ENCODE measurements around the gene EDEM2.
A peak's percentile ranks its signal among the peaks of the same experiment; 100 is the strongest.
"Not testable (repeated sequence)": the region's sequence is repeated elsewhere in the genome, so short reads cannot be mapped to it uniquely, and the experiment has no call there.

Gene EDEM2

GRCh38 chr20:35187584-35188190 lies 40.6 kb upstream of the EDEM2 start:
- no peak for DNase-seq (ENCODE audit: low read depth, low spot score)
- no peak overlapping the region for H3K4me3 ChIP-seq (ENCODE audit: low read depth, low read length)
- no peak for TF ChIP-seq CTCF (IDR thresholded peaks at IDR 0.05; ENCODE audit: low read depth, low read length)
- in situ Hi-C loops (cut with HindIII; ENCODE audit: low sequenced_read_pairs), result no loop called here

GRCh38 chr20:35186691-35187289 lies 39.7 kb upstream of the EDEM2 start:
- H3K4me3 ChIP-seq (ENCODE audit: low read depth, low read length); in situ Hi-C loops (cut with HindIII; ENCODE audit: low sequenced_read_pairs); DNase-seq (ENCODE audit: low read depth, low spot score): not testable (repeated sequence)

- in situ Hi-C loops (cut with HindIII; ENCODE audit: low sequenced_read_pairs), result no loop called here
- H3K4me3 ChIP-seq (ENCODE audit: low read depth, low read length), result no peak overlapping the region
- TF ChIP-seq CTCF (IDR thresholded peaks at IDR 0.05; ENCODE audit: low read depth, low read length), result no peak
- peak; percentile 50 for DNase-seq (ENCODE audit: low read depth, low spot score)
Measured at GRCh38 chr20:35181731-35182130, 34.6 kb upstream of the EDEM2 start.

GRCh38 chr20:35180266-35180665 lies 33.1 kb upstream of the EDEM2 start:
- DNase-seq (ENCODE audit: low read depth, low spot score), result no peak
- no peak for TF ChIP-seq CTCF (IDR thresholded peaks at IDR 0.05; ENCODE audit: low read depth, low read length)
- in situ Hi-C loops (cut with HindIII; ENCODE audit: low sequenced_read_pairs), result no loop called here
- H3K4me3 ChIP-seq (ENCODE audit: low read depth, low read length), result no peak overlapping the region

- H3K4me3 ChIP-seq (ENCODE audit: low read depth, low read length), result no peak overlapping the region
- in situ Hi-C loops (cut with HindIII; ENCODE audit: low sequenced_read_pairs), result no loop called here
- TF ChIP-seq CTCF (IDR thresholded peaks at IDR 0.05; ENCODE audit: low read depth, low read length), result no peak
- DNase-seq (ENCODE audit: low read depth, low spot score), result no peak
Measured at GRCh38 chr20:35179292-35180212, 32.4 kb upstream of the EDEM2 start.

- in situ Hi-C loops (cut with HindIII; ENCODE audit: low sequenced_read_pairs), result no loop called here
- no peak for DNase-seq (ENCODE audit: low read depth, low spot score)
- H3K4me3 ChIP-seq (ENCODE audit: low read depth, low read length), result no peak overlapping the region
- TF ChIP-seq CTCF (IDR thresholded peaks at IDR 0.05; ENCODE audit: low read depth, low read length), result no peak
Measured at GRCh38 chr20:35176132-35176531, 29.0 kb upstream of the EDEM2 start.
